PC-9 (cell line): ENCODE measurements around the gene CITED4. TPM values are rescaled to one million over a fixed set of nuclear protein-coding genes. Genes with fewer than 3 reads are reported as not detected.

Source experiments
- BruUV-seq: library from RNA; stranded (reverse); fragments of 400-500 nt; replicated peaks from 2 replicates; lab custom pipeline; 2021; lab: Mats Ljungman, UMichigan
- CTCF ChIA-PET: fragments of 300-600 bp; sonication (Branson Sonifier 250); formaldehyde crosslinking; loops from one replicate; lab custom pipeline; 2022; ENCODE audit warnings: antibody characterized with exemption; lab: Charles Lee
- POLR2A ChIA-PET: fragments of 300-600 bp; sonication (Branson Sonifier 250); formaldehyde crosslinking; loops from one replicate; lab custom pipeline; 2022; ENCODE audit warnings: antibody characterized with exemption; ENCODE audit not compliant: unreplicated experiment; lab: Charles Lee
- DNase-seq, 2 experiments: peaks; one replicate each; pipeline versions ENCODE4 v3.0.0 to v3.0.0-alpha.2; 2015 to 2022; ENCODE audit warnings: mixed read lengths in 1 of 2
- H2AFZ ChIP-seq: fragments of 200-600 bp; sonication (generic); 2 replicates; pipeline ENCODE4 v1.8.1; 2017; ENCODE audit warnings: antibody characterized with exemption
- H3F3A ChIP-seq: fragments of 200-600 bp; sonication (generic); 2 replicates; pipeline ENCODE4 v1.8.1; 2017; ENCODE audit warnings: antibody characterized with exemption, mild to moderate bottlenecking, low read depth; ENCODE audit not compliant: insufficient read depth
- H3K27ac ChIP-seq: fragments of 200-600 bp; sonication (generic); 2 replicates; pipeline ENCODE4 v1.6.1; 2016; ENCODE audit warnings: mixed run types
- H3K27me3 ChIP-seq: fragments of 200-600 bp; sonication (generic); 2 replicates; pipeline ENCODE4 v1.6.1; 2016; ENCODE audit warnings: low read depth, mixed run types; ENCODE audit not compliant: insufficient read depth
- H3K36me3 ChIP-seq: fragments of 200-600 bp; sonication (generic); 2 replicates; pipeline ENCODE4 v1.6.1; 2016; ENCODE audit warnings: low read depth, mixed run types
- H3K4me1 ChIP-seq: fragments of 200-600 bp; sonication (generic); replicated peaks from 2 replicates; pipeline ENCODE4 v1.6.1; 2016; ENCODE audit warnings: mixed run types; ENCODE audit not compliant: insufficient read depth
- H3K4me2 ChIP-seq: fragments of 200-600 bp; sonication (generic); 2 replicates; pipeline ENCODE4 v1.6.1; 2017; ENCODE audit warnings: mixed run types
- H3K4me3 ChIP-seq: fragments of 200-600 bp; sonication (generic); 2 replicates; pipeline ENCODE4 v1.6.1; 2016; ENCODE audit warnings: mixed run types
- H3K79me2 ChIP-seq: fragments of 200-600 bp; sonication (generic); 2 replicates; pipeline ENCODE4 v1.6.1; 2017; ENCODE audit warnings: low read depth, mixed run types
- H3K9me2 ChIP-seq: fragments of 200-600 bp; sonication (generic); 2 replicates; pipeline ENCODE4 v1.8.1; 2017; ENCODE audit warnings: mild to moderate bottlenecking; ENCODE audit not compliant: insufficient read depth
- H3K9me3 ChIP-seq: fragments of 200-600 bp; sonication (generic); 2 replicates; pipeline ENCODE4 v1.8.1; 2016; ENCODE audit warnings: low read depth; ENCODE audit not compliant: insufficient read depth
- H4K20me1 ChIP-seq: fragments of 200-600 bp; sonication (generic); 2 replicates; pipeline ENCODE4 v1.8.1; 2017; ENCODE audit not compliant: insufficient read depth
- CTCF ChIP-seq: fragments of 200-600 bp; sonication (generic); conservative IDR thresholded peaks from 2 replicates; pipeline ENCODE4 v1.6.1; 2017; ENCODE audit warnings: mixed run types, antibody characterized with exemption, mild to moderate bottlenecking, moderate library complexity
- EZH2 ChIP-seq: fragments of 200-600 bp; sonication (generic); IDR thresholded peaks from 2 replicates; pipeline ENCODE4 v1.8.0; 2017; ENCODE audit warnings: antibody characterized with exemption, low read depth
- intact Hi-C: fragments of 100-400 bp; cut with micrococcal nuclease; formaldehyde crosslinking; loops from one replicate; pipeline ENCODE4 v1.10.0; 2022; ENCODE audit not compliant: unreplicated experiment
- total RNA-seq: library from RNA; stranded (reverse); gene quantifications from 2 replicates; pipeline ENCODE4 v1.2.3, GENCODE V29; 2021

CITED4 gene
- total RNA-seq, 1 experiment from 2014 or later = 67.5 TPM

- CTCF ChIA-PET = interaction anchor here (0.6 to 4.9 kb wide), 3 partner anchors 74 to 154 kb away, joined by 3 to 73 read pairs (median 16); no protein-coding TSS in a partner anchor
- intact Hi-C loops = loop anchor here (1.0 to 10.0 kb wide), 7 partner anchors 104 to 584 kb away; partner anchors contain the start of gene SCMH1
Measured at GRCh38 chr1:40848530-40849189, 13.5 kb downstream of the CITED4 start.

DNA sequence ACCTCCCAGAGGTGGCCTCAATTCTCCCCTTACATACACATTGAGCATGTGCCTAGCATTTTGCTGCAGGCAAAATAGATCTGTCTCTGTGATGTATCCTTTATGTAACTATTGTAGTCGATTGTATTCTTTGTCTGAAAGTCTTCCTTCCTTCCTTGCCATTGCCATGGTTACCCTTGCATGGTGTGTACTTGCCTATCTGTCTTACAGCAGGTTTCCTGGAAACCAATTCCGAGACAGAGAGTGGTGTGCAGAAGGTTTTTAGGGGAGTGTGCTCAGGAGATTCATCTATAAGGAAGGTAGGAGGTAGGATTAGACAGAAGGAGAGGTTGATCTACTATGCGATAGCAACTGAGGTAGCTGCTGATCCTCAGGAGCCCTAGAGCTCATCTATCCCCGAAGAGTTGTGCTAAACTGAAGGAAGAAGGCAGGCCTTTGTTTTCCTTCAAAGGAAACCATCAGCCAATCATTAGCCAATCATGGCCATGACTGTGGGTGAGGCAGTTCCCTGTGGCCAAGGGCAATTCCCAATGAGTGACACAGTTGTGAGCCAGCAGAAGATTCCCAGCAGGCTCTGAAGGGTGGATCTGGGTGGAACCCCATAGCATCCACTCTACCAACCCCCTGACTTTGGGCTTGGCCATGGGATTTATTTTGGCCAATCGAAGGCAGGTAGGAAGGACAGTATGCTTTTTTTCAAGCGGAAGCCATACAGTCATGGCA, 15.0 kb downstream of the CITED4 start:
- H3K9me2 ChIP-seq = no peaks in the 10 kb centered on the region

More at GRCh38 chr1:40848530-40849189, 13.5 kb downstream of the CITED4 start:
- no TSS peak for BruUV-seq
- no peaks in the 10 kb centered on the region for H3K27me3 ChIP-seq
- no peaks in the 10 kb centered on the region for H3F3A ChIP-seq
- no peak overlapping the region for H3K4me3 ChIP-seq
- TF ChIP-seq CTCF (peak; percentile 95), EZH2 (no peak)
- peak; percentile 65 to 84 for DNase-seq
- H2AFZ ChIP-seq = no peak overlapping the region
- no peaks in the 10 kb centered on the region for H3K79me2 ChIP-seq
- no peaks in the 10 kb centered on the region for H3K9me2 ChIP-seq
- H3K4me1 ChIP-seq = no peaks in the 10 kb centered on the region
- H3K27ac ChIP-seq = no peak overlapping the region
- no peaks in the 10 kb centered on the region for H3K9me3 ChIP-seq
- no peak overlapping the region for H3K4me2 ChIP-seq
- no peaks in the 10 kb centered on the region for H3K36me3 ChIP-seq
- POLR2A ChIA-PET = interaction anchor here (0.8 kb wide), 1 partner anchor 102 kb away, joined by 10 read pairs; no protein-coding TSS in a partner anchor
- no peaks in the 10 kb centered on the region for H4K20me1 ChIP-seq

More for the DNA sequence above, 15.0 kb downstream of the CITED4 start:
- Histone ChIP-seq H3K27ac (no peak overlapping the region), H3K4me2 (no peak overlapping the region), H3F3A (no peaks in the 10 kb centered on the region), H3K79me2 (no peaks in the 10 kb centered on the region), H3K36me3 (no peaks in the 10 kb centered on the region), H2AFZ (no peak overlapping the region), H3K4me3 (no peak overlapping the region), H3K9me3 (no peaks in the 10 kb centered on the region), H4K20me1 (no peaks in the 10 kb centered on the region), H3K4me1 (no peaks in the 10 kb centered on the region), H3K27me3 (no peaks in the 10 kb centered on the region)
- ChIA-PET CTCF (interaction anchor here (0.7 to 4.9 kb wide), 2 partner anchors 104 to 407 kb away, joined by 4 to 73 read pairs; no protein-coding TSS in a partner anchor), POLR2A (no interaction called here)
- no peak for DNase-seq
- intact Hi-C loops = loop anchor here (5.0 to 10.0 kb wide), 2 partner anchors 275 to 398 kb away; partner anchors contain the start of gene SCMH1
- BruUV-seq = no TSS peak
- TF ChIP-seq EZH2 (no peak), CTCF (no peak)
